ENCODE data around the gene SPA17.

Gene SPA17

GRCh38 chr11:124663861-124664260 is 9.8 kb upstream of the SPA17 start:
- Histone ChIP-seq H3K9me2 (replicated peaks; ENCODE audit: low read depth, low read length) (no peaks in the 10 kb centered on the region), H2AFZ (ENCODE audit: low read length) (no peak overlapping the region), H3F3A (ENCODE audit: low read depth) (no peaks in the 10 kb centered on the region), H3K79me2 (ENCODE audit: insufficient read depth, low read length) (no peaks in the 10 kb centered on the region), H4K20me1 (ENCODE audit: insufficient read depth, low read length, poor library complexity, severe bottlenecking) (no peaks in the 10 kb centered on the region), H3K4me1 (ENCODE audit: insufficient read depth, low read length, poor library complexity, severe bottlenecking) (no peaks in the 10 kb centered on the region), H3K27me3 (ENCODE audit: insufficient read depth, low read length, poor library complexity, severe bottlenecking) (no peaks in the 10 kb centered on the region), H3K4me2 (ENCODE audit: low read depth, low read length, poor library complexity, severe bottlenecking) (no peak overlapping the region), H3K9me3 (ENCODE audit: insufficient read depth, low read depth, low read length) (no peaks in the 10 kb centered on the region), H3K4me3 (ENCODE audit: low read length, poor library complexity, severe bottlenecking) (no peak overlapping the region), H3K9ac (ENCODE audit: low read depth, low read length, poor library complexity, severe bottlenecking) (no peak overlapping the region), H3K36me3 (ENCODE audit: insufficient read depth, low read length) (no peaks in the 10 kb centered on the region)
- no peak for TF ChIP-seq EZH2phosphoT487 (IDR thresholded peaks at IDR 0.05; ENCODE audit: borderline replicate concordance)
- TF ChIP-seq CTCF (conservative IDR thresholded peaks at IDR 0.05; ENCODE audit: low read length): no peak

- Histone ChIP-seq H3K4me2 (ENCODE audit: low read depth, low read length, poor library complexity, severe bottlenecking) (no peak overlapping the region), H3K4me1 (ENCODE audit: insufficient read depth, low read length, poor library complexity, severe bottlenecking) (peaks cover 28% of the 10 kb centered on the region), H3K9me3 (ENCODE audit: insufficient read depth, low read depth, low read length) (no peaks in the 10 kb centered on the region), H3K27me3 (ENCODE audit: insufficient read depth, low read length, poor library complexity, severe bottlenecking) (no peaks in the 10 kb centered on the region), H3K9me2 (replicated peaks; ENCODE audit: low read depth, low read length) (no peaks in the 10 kb centered on the region), H4K20me1 (ENCODE audit: insufficient read depth, low read length, poor library complexity, severe bottlenecking) (no peaks in the 10 kb centered on the region), H2AFZ (ENCODE audit: low read length) (no peak overlapping the region), H3K4me3 (ENCODE audit: low read length, poor library complexity, severe bottlenecking) (no peak overlapping the region), H3K9ac (ENCODE audit: low read depth, low read length, poor library complexity, severe bottlenecking) (no peak overlapping the region), H3K36me3 (ENCODE audit: insufficient read depth, low read length) (no peaks in the 10 kb centered on the region), H3K79me2 (ENCODE audit: insufficient read depth, low read length) (no peaks in the 10 kb centered on the region), H3F3A (ENCODE audit: low read depth) (no peaks in the 10 kb centered on the region)
- TF ChIP-seq CTCF (conservative IDR thresholded peaks at IDR 0.05; ENCODE audit: low read length) (no peak), EZH2phosphoT487 (IDR thresholded peaks at IDR 0.05; ENCODE audit: borderline replicate concordance) (no peak)
These were observed 6.1 kb upstream of the SPA17 start for GRCh38 chr11:124667601-124668000.

GRCh38 chr11:124669193-124669592 is 4.5 kb upstream of the SPA17 start:
- Histone ChIP-seq H3K36me3 (ENCODE audit: insufficient read depth, low read length) (no peaks in the 10 kb centered on the region), H3K4me3 (ENCODE audit: low read length, poor library complexity, severe bottlenecking) (no peak overlapping the region), H2AFZ (ENCODE audit: low read length) (no peak overlapping the region), H3K4me2 (ENCODE audit: low read depth, low read length, poor library complexity, severe bottlenecking) (peak overlapping the region; percentile 21), H3K4me1 (ENCODE audit: insufficient read depth, low read length, poor library complexity, severe bottlenecking) (peaks cover 33% of the 10 kb centered on the region), H3K27me3 (ENCODE audit: insufficient read depth, low read length, poor library complexity, severe bottlenecking) (no peaks in the 10 kb centered on the region), H4K20me1 (ENCODE audit: insufficient read depth, low read length, poor library complexity, severe bottlenecking) (no peaks in the 10 kb centered on the region), H3K9me3 (ENCODE audit: insufficient read depth, low read depth, low read length) (no peaks in the 10 kb centered on the region), H3F3A (ENCODE audit: low read depth) (no peaks in the 10 kb centered on the region), H3K9ac (ENCODE audit: low read depth, low read length, poor library complexity, severe bottlenecking) (no peak overlapping the region), H3K79me2 (ENCODE audit: insufficient read depth, low read length) (no peaks in the 10 kb centered on the region), H3K9me2 (replicated peaks; ENCODE audit: low read depth, low read length) (no peaks in the 10 kb centered on the region)
- TF ChIP-seq EZH2phosphoT487 (IDR thresholded peaks at IDR 0.05; ENCODE audit: borderline replicate concordance) (no peak), CTCF (conservative IDR thresholded peaks at IDR 0.05; ENCODE audit: low read length) (peak; percentile 73)

All from Loucy (cell line).